GM23338 (cell line): ENCODE measurements around the gene MMP19. TPM values are rescaled to one million over a fixed set of nuclear protein-coding genes. Genes with fewer than 3 reads are reported as not detected.

Source experiments
- ATAC-seq: fragments of 200-7000 bp; cut with Tn5 transposase; 3 replicates; pipeline ENCODE4 v1.9.1; 2020
- DNase-seq: peaks from one replicate; pipeline ENCODE4 v3.0.0-alpha.2; 2015; ENCODE audit warnings: low spot score
- H2AFZ ChIP-seq: fragments of 200-600 bp; sonication (generic); 2 replicates; pipeline ENCODE4 v1.8.0; 2016; ENCODE audit warnings: antibody characterized with exemption, mild to moderate bottlenecking, moderate library complexity
- H3F3A ChIP-seq: fragments of 200-600 bp; sonication (generic); replicated peaks from 2 replicates; pipeline ENCODE4 v1.8.0; 2017; ENCODE audit warnings: antibody characterized with exemption, mixed run types, low read depth
- H3K27ac ChIP-seq: fragments of 200-600 bp; sonication (generic); 2 replicates; pipeline ENCODE4 v1.6.1; 2016; ENCODE audit warnings: low read depth
- H3K27me3 ChIP-seq: fragments of 200-600 bp; sonication (generic); 2 replicates; pipeline ENCODE4 v1.8.0; 2016; ENCODE audit warnings: mild to moderate bottlenecking, mixed run types, moderate library complexity; ENCODE audit not compliant: insufficient read depth
- H3K36me3 ChIP-seq: fragments of 200-600 bp; sonication (generic); 2 replicates; pipeline ENCODE4 v1.8.0; 2016; ENCODE audit warnings: mild to moderate bottlenecking; ENCODE audit not compliant: insufficient read depth
- H3K4me1 ChIP-seq: fragments of 200-600 bp; sonication (generic); 2 replicates; pipeline ENCODE4 v1.8.0; 2016; ENCODE audit warnings: mild to moderate bottlenecking, moderate library complexity; ENCODE audit not compliant: insufficient read depth
- H3K4me2 ChIP-seq: fragments of 200-600 bp; sonication (generic); 2 replicates; pipeline ENCODE4 v1.7.1; 2017; ENCODE audit warnings: mixed run types
- H3K4me3 ChIP-seq: fragments of 200-600 bp; sonication (generic); 2 replicates; pipeline ENCODE4 v1.6.1; 2016; ENCODE audit warnings: mixed run types
- H3K79me2 ChIP-seq: fragments of 200-600 bp; sonication (generic); replicated peaks from 2 replicates; pipeline ENCODE4 v1.8.0; 2017; ENCODE audit warnings: mild to moderate bottlenecking; ENCODE audit not compliant: insufficient read depth
- H3K9me2 ChIP-seq: fragments of 200-600 bp; sonication (generic); 2 replicates; pipeline ENCODE4 v1.8.0; 2017; ENCODE audit not compliant: insufficient read depth
- H4K20me1 ChIP-seq: fragments of 200-600 bp; sonication (generic); replicated peaks from 2 replicates; pipeline ENCODE4 v1.8.0; 2017; ENCODE audit warnings: mild to moderate bottlenecking; ENCODE audit not compliant: insufficient read depth
- H3K27ac Mint-ChIP-seq: 2 replicates; pipeline ENCODE4 v1.8.0; 2020; ENCODE audit warnings: inconsistent platforms, mild to moderate bottlenecking, moderate library complexity, mixed read lengths
- H3K27me3 Mint-ChIP-seq: 3 replicates; pipeline ENCODE4 v1.8.0; 2022; ENCODE audit warnings: low read depth, mild to moderate bottlenecking, moderate library complexity, mixed read lengths, inconsistent platforms; ENCODE audit not compliant: insufficient read depth, poor library complexity
- H3K36me3 Mint-ChIP-seq: 3 replicates; pipeline ENCODE4 v1.8.0; 2021; ENCODE audit warnings: low read depth, mild to moderate bottlenecking, inconsistent platforms, moderate library complexity, mixed read lengths
- H3K4me1 Mint-ChIP-seq: 3 replicates; pipeline ENCODE4 v1.8.0; 2020; ENCODE audit warnings: mild to moderate bottlenecking, inconsistent platforms, mixed read lengths
- H3K4me3 Mint-ChIP-seq: 3 replicates; pipeline ENCODE4 v1.8.0; 2021; ENCODE audit warnings: moderate library complexity, mild to moderate bottlenecking, inconsistent platforms, mixed read lengths
- H3K9me3 Mint-ChIP-seq: 3 replicates; pipeline ENCODE4 v1.8.0; 2020; ENCODE audit warnings: moderate library complexity, mild to moderate bottlenecking, inconsistent platforms, mixed read lengths
- CREB1 ChIP-seq: fragments of 250-450 bp; sonication (Bioruptor Pico); IDR thresholded peaks from 2 replicates; pipeline ENCODE4 v1.5.0; 2020; ENCODE audit warnings: low read depth, mild to moderate bottlenecking, moderate library complexity
- JUNB ChIP-seq: IDR thresholded peaks from one replicate; pipeline ENCODE4 v1.6.1; 2016; ENCODE audit warnings: antibody characterized with exemption; ENCODE audit not compliant: unreplicated experiment
- POLR2AphosphoS5 ChIP-seq: IDR thresholded peaks from 2 replicates; pipeline ENCODE4 v1.6.1; 2016; ENCODE audit warnings: antibody characterized with exemption, low read depth
- STAT1 ChIP-seq: IDR thresholded peaks from one replicate; pipeline ENCODE4 v1.6.1; 2016; ENCODE audit warnings: antibody characterized with exemption; ENCODE audit not compliant: unreplicated experiment
- ZNF114 ChIP-seq: fragments of 250-450 bp; sonication (Bioruptor Pico); IDR thresholded peaks from 2 replicates; pipeline ENCODE4 v1.5.0; 2020; ENCODE audit warnings: mild to moderate bottlenecking, moderate library complexity
- ZNF331 ChIP-seq: fragments of 250-450 bp; sonication (Bioruptor Pico); IDR thresholded peaks from 2 replicates; pipeline ENCODE4 v1.5.0; 2020; ENCODE audit warnings: low read depth, mild to moderate bottlenecking, moderate library complexity
- polyA plus RNA-seq: library from polyadenylated mRNA; unstranded; fragments of >200 nt; fragmentation: Nextera tagmentation; extraction: Ambion mirVana; gene quantifications from 2 replicates; pipeline ENCODE4 v1.2.1, GENCODE V29; 2016
- total RNA-seq: library from RNA; depleted of rRNA; stranded (reverse); fragments of >200 nt; shearing (Covaris generic); gene quantifications from 2 replicates; pipeline ENCODE4 v1.2.3, GENCODE V29; 2014
- TF ChIP-seq, protein P1 (sequence below): fragments of 250-450 bp; sonication (Bioruptor Pico); IDR thresholded peaks from 2 replicates; pipeline ENCODE4 v1.5.0; 2020; ENCODE audit warnings: mild to moderate bottlenecking, moderate library complexity
- TF ChIP-seq, protein P2 (sequence below): IDR thresholded peaks from 2 replicates; pipeline ENCODE4 v1.6.1; 2016; ENCODE audit warnings: antibody characterized with exemption
- TF ChIP-seq, protein P3 (sequence below), 2 experiments: fragments of 200-600 bp in 1 of 2; sonication (generic) in 1 of 2; conservative IDR thresholded peaks; 2 replicates each; pipeline versions ENCODE4 v1.5.1 to v1.6.1; 2016 to 2017; ENCODE audit warnings: antibody characterized with exemption in 2 of 2, low read depth in 2 of 2, mild to moderate bottlenecking in 2 of 2, moderate library complexity in 1 of 2

Gene MMP19
- total and polyA plus RNA-seq, 2 experiments from 2014 or later, result 1.4 to 1.5 TPM

DNA sequence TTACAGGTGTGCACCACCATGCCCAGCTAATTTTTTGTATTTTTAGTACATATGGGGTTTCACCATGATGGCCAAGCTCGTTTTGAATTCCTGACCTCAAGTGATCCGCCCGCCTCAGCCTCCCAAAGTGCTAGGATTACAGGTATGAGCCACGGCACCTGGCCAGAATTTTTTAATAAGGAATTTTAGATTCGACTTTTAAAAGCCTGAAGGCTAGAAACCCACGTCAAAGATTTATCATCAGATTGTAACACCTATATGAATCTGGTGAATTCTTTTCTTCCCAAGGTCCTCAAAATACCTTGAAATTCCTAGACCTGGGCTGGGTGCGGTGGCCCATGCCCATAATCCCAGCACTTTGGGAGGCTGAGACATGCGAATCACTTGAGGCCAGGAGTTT lies 18.7 kb upstream of the MMP19 start:
- H3K27ac Mint-ChIP-seq, result no peak overlapping the region
- no peaks in the 10 kb centered on the region for H3K79me2 ChIP-seq
- H3K9me2 ChIP-seq, result no peaks in the 10 kb centered on the region
- no peak overlapping the region for H3K4me3 Mint-ChIP-seq
- TF ChIP-seq CREB1 (CRISPR knock-in tag) (no peak), ZNF114 (CRISPR knock-in tag) (no peak)
- TF ChIP-seq, protein P1, sequence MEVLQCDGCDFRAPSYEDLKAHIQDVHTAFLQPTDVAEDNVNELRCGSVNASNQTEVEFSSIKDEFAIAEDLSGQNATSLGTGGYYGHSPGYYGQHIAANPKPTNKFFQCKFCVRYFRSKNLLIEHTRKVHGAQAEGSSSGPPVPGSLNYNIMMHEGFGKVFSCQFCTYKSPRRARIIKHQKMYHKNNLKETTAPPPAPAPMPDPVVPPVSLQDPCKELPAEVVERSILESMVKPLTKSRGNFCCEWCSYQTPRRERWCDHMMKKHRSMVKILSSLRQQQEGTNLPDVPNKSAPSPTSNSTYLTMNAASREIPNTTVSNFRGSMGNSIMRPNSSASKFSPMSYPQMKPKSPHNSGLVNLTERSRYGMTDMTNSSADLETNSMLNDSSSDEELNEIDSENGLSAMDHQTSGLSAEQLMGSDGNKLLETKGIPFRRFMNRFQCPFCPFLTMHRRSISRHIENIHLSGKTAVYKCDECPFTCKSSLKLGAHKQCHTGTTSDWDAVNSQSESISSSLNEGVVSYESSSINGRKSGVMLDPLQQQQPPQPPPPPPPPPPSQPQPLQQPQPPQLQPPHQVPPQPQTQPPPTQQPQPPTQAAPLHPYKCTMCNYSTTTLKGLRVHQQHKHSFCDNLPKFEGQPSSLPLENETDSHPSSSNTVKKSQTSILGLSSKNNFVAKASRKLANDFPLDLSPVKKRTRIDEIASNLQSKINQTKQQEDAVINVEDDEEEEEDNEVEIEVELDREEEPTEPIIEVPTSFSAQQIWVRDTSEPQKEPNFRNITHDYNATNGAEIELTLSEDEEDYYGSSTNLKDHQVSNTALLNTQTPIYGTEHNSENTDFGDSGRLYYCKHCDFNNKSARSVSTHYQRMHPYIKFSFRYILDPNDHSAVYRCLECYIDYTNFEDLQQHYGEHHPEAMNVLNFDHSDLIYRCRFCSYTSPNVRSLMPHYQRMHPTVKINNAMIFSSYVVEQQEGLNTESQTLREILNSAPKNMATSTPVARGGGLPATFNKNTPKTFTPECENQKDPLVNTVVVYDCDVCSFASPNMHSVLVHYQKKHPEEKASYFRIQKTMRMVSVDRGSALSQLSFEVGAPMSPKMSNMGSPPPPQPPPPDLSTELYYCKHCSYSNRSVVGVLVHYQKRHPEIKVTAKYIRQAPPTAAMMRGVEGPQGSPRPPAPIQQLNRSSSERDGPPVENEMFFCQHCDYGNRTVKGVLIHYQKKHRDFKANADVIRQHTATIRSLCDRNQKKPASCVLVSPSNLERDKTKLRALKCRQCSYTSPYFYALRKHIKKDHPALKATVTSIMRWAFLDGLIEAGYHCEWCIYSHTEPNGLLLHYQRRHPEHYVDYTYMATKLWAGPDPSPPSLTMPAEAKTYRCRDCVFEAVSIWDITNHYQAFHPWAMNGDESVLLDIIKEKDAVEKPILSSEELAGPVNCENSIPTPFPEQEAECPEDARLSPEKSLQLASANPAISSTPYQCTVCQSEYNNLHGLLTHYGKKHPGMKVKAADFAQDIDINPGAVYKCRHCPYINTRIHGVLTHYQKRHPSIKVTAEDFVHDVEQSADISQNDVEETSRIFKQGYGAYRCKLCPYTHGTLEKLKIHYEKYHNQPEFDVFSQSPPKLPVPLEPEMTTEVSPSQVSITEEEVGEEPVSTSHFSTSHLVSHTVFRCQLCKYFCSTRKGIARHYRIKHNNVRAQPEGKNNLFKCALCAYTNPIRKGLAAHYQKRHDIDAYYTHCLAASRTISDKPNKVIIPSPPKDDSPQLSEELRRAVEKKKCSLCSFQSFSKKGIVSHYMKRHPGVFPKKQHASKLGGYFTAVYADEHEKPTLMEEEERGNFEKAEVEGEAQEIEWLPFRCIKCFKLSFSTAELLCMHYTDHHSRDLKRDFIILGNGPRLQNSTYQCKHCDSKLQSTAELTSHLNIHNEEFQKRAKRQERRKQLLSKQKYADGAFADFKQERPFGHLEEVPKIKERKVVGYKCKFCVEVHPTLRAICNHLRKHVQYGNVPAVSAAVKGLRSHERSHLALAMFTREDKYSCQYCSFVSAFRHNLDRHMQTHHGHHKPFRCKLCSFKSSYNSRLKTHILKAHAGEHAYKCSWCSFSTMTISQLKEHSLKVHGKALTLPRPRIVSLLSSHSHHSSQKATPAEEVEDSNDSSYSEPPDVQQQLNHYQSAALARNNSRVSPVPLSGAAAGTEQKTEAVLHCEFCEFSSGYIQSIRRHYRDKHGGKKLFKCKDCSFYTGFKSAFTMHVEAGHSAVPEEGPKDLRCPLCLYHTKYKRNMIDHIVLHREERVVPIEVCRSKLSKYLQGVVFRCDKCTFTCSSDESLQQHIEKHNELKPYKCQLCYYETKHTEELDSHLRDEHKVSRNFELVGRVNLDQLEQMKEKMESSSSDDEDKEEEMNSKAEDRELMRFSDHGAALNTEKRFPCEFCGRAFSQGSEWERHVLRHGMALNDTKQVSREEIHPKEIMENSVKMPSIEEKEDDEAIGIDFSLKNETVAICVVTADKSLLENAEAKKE (CRISPR knock-in tag), result no peak
- TF ChIP-seq, protein P2, sequence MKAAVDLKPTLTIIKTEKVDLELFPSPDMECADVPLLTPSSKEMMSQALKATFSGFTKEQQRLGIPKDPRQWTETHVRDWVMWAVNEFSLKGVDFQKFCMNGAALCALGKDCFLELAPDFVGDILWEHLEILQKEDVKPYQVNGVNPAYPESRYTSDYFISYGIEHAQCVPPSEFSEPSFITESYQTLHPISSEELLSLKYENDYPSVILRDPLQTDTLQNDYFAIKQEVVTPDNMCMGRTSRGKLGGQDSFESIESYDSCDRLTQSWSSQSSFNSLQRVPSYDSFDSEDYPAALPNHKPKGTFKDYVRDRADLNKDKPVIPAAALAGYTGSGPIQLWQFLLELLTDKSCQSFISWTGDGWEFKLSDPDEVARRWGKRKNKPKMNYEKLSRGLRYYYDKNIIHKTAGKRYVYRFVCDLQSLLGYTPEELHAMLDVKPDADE, result no peak
- no peaks in the 10 kb centered on the region for H3K36me3 ChIP-seq
- H3K4me2 ChIP-seq, result no peak overlapping the region
- 0 out of 3 replicates have a peak, but pooled peaks cover 3% of the 10 kb centered on the region for H3K36me3 Mint-ChIP-seq
- H3F3A ChIP-seq, result no peaks in the 10 kb centered on the region
- no peaks in the 10 kb centered on the region for H3K27me3 ChIP-seq
- no peak overlapping the region for H3K4me3 ChIP-seq
- no peaks in the 10 kb centered on the region for H3K4me1 Mint-ChIP-seq
- no peak for DNase-seq
- no peaks in the 10 kb centered on the region for H3K4me1 ChIP-seq
- no peaks in the 10 kb centered on the region for H3K27me3 Mint-ChIP-seq
- H3K27ac ChIP-seq, result no peak overlapping the region
- H4K20me1 ChIP-seq, result no peaks in the 10 kb centered on the region
- no peak for ATAC-seq
- H3K9me3 Mint-ChIP-seq, result peaks cover 9% of the 10 kb centered on the region; the same call in 2 of the 3 replicates
- H2AFZ ChIP-seq, result no peak overlapping the region

DNA sequence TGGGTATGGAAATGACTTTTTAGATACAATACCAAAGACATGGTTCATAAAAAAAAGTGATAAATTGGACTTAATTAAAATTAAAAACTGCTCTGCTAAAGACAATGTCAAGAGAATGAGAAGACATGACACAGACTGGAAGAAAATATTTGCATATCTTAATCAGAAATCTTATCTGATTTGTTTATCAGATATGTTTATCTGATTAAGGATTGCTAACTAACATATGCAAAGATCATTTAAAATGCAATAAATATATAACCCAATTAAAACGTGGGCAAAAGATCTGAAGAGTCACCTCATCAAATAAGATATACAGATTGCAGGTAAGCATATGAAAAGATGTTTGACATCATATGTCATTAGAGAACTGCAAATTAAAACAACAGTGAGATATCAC lies 10.0 kb upstream of the MMP19 start:
- Mint-ChIP-seq H3K27me3 (peaks cover 9% of the 10 kb centered on the region), H3K9me3 (no peaks in the 10 kb centered on the region), H3K36me3 (no peaks in the 10 kb centered on the region; the same call in 2 of the 3 replicates), H3K4me1 (peaks cover 1% of the 10 kb centered on the region; the same call in 2 of the 3 replicates), H3K27ac (no peak overlapping the region), H3K4me3 (no peak overlapping the region)
- no peak overlapping the region for H3K4me2 ChIP-seq
- no peaks in the 10 kb centered on the region for H3K79me2 ChIP-seq
- H3K36me3 ChIP-seq, result no peaks in the 10 kb centered on the region
- DNase-seq (no peak), ATAC-seq (no peak)
- H3F3A ChIP-seq, result no peaks in the 10 kb centered on the region
- H3K27me3 ChIP-seq, result no peaks in the 10 kb centered on the region
- 0 out of 2 replicates have a peak, but pooled peaks cover under 1% of the 10 kb centered on the region for H3K4me1 ChIP-seq
- H3K4me3 ChIP-seq, result no peak overlapping the region
- H3K9me2 ChIP-seq, result no peaks in the 10 kb centered on the region
- no peak overlapping the region for H2AFZ ChIP-seq
- no peaks in the 10 kb centered on the region for H4K20me1 ChIP-seq
- H3K27ac ChIP-seq, result no peak overlapping the region
- TF ChIP-seq, protein P3, sequence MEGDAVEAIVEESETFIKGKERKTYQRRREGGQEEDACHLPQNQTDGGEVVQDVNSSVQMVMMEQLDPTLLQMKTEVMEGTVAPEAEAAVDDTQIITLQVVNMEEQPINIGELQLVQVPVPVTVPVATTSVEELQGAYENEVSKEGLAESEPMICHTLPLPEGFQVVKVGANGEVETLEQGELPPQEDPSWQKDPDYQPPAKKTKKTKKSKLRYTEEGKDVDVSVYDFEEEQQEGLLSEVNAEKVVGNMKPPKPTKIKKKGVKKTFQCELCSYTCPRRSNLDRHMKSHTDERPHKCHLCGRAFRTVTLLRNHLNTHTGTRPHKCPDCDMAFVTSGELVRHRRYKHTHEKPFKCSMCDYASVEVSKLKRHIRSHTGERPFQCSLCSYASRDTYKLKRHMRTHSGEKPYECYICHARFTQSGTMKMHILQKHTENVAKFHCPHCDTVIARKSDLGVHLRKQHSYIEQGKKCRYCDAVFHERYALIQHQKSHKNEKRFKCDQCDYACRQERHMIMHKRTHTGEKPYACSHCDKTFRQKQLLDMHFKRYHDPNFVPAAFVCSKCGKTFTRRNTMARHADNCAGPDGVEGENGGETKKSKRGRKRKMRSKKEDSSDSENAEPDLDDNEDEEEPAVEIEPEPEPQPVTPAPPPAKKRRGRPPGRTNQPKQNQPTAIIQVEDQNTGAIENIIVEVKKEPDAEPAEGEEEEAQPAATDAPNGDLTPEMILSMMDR (conservative IDR thresholded peaks at IDR 0.05; ENCODE audit: low read depth in 2 of 2), result no peak
- TF ChIP-seq CREB1 (CRISPR knock-in tag) (no peak), ZNF114 (CRISPR knock-in tag) (no peak), JUNB (no peak), STAT1 (no peak), POLR2AphosphoS5 (no peak), ZNF331 (CRISPR knock-in tag) (no peak)
- TF ChIP-seq, protein P2, result no peak
